Osteocyte (in vitro differentiated cells): ENCODE data around the gene GLRA1. TPM values are rescaled to one million over a fixed set of nuclear protein-coding genes. Genes with fewer than 3 reads are reported as not detected.

ENCODE experiments used
- DNase-seq: peaks from one replicate; pipeline ENCODE4 v3.0.0; 2021; ENCODE audit warnings: mixed read lengths; ENCODE audit not compliant: unreplicated experiment; ENCODE audit errors: extremely low spot score
- H3K27ac Mint-ChIP-seq: one replicate; pipeline ENCODE4 v1.8.0; 2021; ENCODE audit warnings: mild to moderate bottlenecking, mixed read lengths; ENCODE audit not compliant: unreplicated experiment
- H3K27me3 Mint-ChIP-seq: one replicate; pipeline ENCODE4 v1.8.0; 2021; ENCODE audit warnings: mixed read lengths; ENCODE audit not compliant: unreplicated experiment
- H3K36me3 Mint-ChIP-seq: one replicate; pipeline ENCODE4 v1.8.0; 2021; ENCODE audit warnings: mixed read lengths; ENCODE audit not compliant: unreplicated experiment
- H3K4me1 Mint-ChIP-seq: one replicate; pipeline ENCODE4 v1.8.0; 2021; ENCODE audit warnings: mixed read lengths; ENCODE audit not compliant: unreplicated experiment
- H3K4me3 Mint-ChIP-seq: one replicate; pipeline ENCODE4 v1.8.0; 2021; ENCODE audit warnings: mild to moderate bottlenecking, moderate library complexity, mixed read lengths; ENCODE audit not compliant: unreplicated experiment
- H3K9me3 Mint-ChIP-seq: one replicate; pipeline ENCODE4 v1.8.0; 2021; ENCODE audit warnings: mixed read lengths; ENCODE audit not compliant: unreplicated experiment
- CTCF ChIP-seq: fragments of 200-600 bp; sonication (generic); IDR thresholded peaks from 2 replicates; pipeline ENCODE4 v1.5.0; 2021; ENCODE audit warnings: antibody characterized with exemption, mild to moderate bottlenecking, moderate library complexity
- total RNA-seq: library from RNA; stranded (reverse); gene quantifications from 2 replicates; pipeline ENCODE4 v1.2.1, GENCODE V29; 2021

Gene GLRA1
- total RNA-seq, 1 donor from 2014 or later = not detected

GRCh38 chr5:151892393-151892792, 32.3 kb downstream of the GLRA1 start:
- DNase-seq = no peak
- H3K9me3 Mint-ChIP-seq = no peaks in the 10 kb centered on the region
- H3K36me3 Mint-ChIP-seq = no peaks in the 10 kb centered on the region
- peaks cover 20% of the 10 kb centered on the region for H3K4me1 Mint-ChIP-seq
- H3K27ac Mint-ChIP-seq = no peak overlapping the region
- no peak for TF ChIP-seq CTCF
- H3K27me3 Mint-ChIP-seq = peaks cover 3% of the 10 kb centered on the region
- no peak overlapping the region for H3K4me3 Mint-ChIP-seq

GRCh38 chr5:151890299-151890698, 34.4 kb downstream of the GLRA1 start:
- Mint-ChIP-seq H3K36me3 (no peaks in the 10 kb centered on the region), H3K9me3 (no peaks in the 10 kb centered on the region), H3K27ac (no peak overlapping the region), H3K27me3 (peaks cover 5% of the 10 kb centered on the region), H3K4me3 (no peak overlapping the region), H3K4me1 (no peaks in the 10 kb centered on the region)
- TF ChIP-seq CTCF = peak; percentile 7
- DNase-seq = no peak

GRCh38 chr5:151889614-151890013, 35.0 kb downstream of the GLRA1 start:
- no peak for TF ChIP-seq CTCF
- Mint-ChIP-seq H3K4me1 (no peaks in the 10 kb centered on the region), H3K4me3 (no peak overlapping the region), H3K27ac (no peak overlapping the region), H3K9me3 (no peaks in the 10 kb centered on the region), H3K36me3 (no peaks in the 10 kb centered on the region), H3K27me3 (peaks cover 5% of the 10 kb centered on the region)
- no peak for DNase-seq

- DNase-seq = no peak
- Mint-ChIP-seq H3K36me3 (no peaks in the 10 kb centered on the region), H3K4me1 (no peaks in the 10 kb centered on the region), H3K27ac (no peak overlapping the region), H3K4me3 (no peak overlapping the region), H3K9me3 (no peaks in the 10 kb centered on the region), H3K27me3 (peaks cover 7% of the 10 kb centered on the region)
- no peak for TF ChIP-seq CTCF
These were observed 37.9 kb downstream of the GLRA1 start for GRCh38 chr5:151886546-151887275.

GRCh38 chr5:151885138-151885908, 39.3 kb downstream of the GLRA1 start:
- peaks cover 7% of the 10 kb centered on the region for H3K27me3 Mint-ChIP-seq
- no peak for TF ChIP-seq CTCF
- no peak overlapping the region for H3K4me3 Mint-ChIP-seq
- no peaks in the 10 kb centered on the region for H3K36me3 Mint-ChIP-seq
- no peak overlapping the region for H3K27ac Mint-ChIP-seq
- no peaks in the 10 kb centered on the region for H3K4me1 Mint-ChIP-seq
- no peaks in the 10 kb centered on the region for H3K9me3 Mint-ChIP-seq
- no peak for DNase-seq
